GM23248 (cell line): Measurements from ENCODE around the gene MXD1.

Source experiments
- EZH2 ChIP-seq: fragments of 200-600 bp; sonication (generic); IDR thresholded peaks from 2 replicates; pipeline ENCODE4 v1.6.1; 2018; ENCODE audit warnings: antibody characterized with exemption, mild to moderate bottlenecking; ENCODE audit not compliant: insufficient read depth, poor library complexity, severe bottlenecking
- EZH2phosphoT487 ChIP-seq: fragments of 200-600 bp; sonication (generic); IDR thresholded peaks from 2 replicates; pipeline ENCODE4 v1.6.1; 2018; ENCODE audit warnings: antibody characterized with exemption, moderate library complexity, mild to moderate bottlenecking, low read depth; ENCODE audit not compliant: insufficient read depth

DNA sequence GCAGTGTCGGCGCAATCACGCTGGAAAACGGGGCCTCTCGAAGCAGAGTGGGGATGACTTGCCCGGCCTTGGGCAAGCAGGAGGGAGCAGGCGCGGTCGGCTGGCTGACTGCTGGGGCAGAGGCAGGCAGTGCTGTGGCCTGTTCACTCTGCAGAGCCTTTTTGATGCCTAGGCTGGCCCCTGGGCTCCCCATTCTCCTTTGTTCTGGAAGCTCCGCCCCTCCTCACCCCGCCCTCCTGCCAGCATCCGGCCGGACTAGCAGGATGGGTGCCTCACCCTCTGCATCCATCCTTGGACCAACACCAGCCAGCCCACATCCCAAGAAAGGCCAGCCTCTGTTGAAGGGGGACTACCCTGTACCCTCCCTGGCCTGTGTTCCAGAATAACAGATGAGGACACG lies 46.6 kb downstream of the MXD1 start, which contains the start of gene ASPRV1:
- TF ChIP-seq EZH2: no peak
- TF ChIP-seq EZH2phosphoT487: no peak
